ENCODE results near the gene FRK. TPM values are rescaled to one million over a fixed set of nuclear protein-coding genes. Genes with fewer than 3 reads are reported as not detected.

FRK gene
- total RNA-seq, 1 donor from 2014 or later = 0.11 TPM

DNA sequence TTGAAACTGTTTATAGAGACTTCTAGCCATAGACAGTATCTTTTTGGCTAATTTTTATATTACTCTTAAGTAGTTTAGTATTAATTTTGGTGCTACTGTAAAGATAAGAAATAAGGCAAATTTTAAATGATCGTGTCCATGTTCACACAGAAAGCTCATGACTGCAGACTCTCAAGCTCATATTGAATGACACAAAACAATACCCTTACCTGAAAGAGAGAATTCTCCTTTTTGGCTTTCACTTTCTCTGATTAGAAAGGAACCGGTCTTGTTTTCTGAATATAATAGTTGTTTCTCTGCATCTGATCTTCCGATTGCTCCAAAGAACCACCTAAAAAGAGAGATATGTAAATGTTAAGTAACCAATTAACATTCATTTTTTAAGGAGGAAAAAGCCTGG lies 57.0 kb downstream of the FRK start:
- Histone ChIP-seq H3K27me3 (no peaks in the 10 kb centered on the region), H3K9me3 (ENCODE audit: low read depth) (no peaks in the 10 kb centered on the region), H2AFZ (replicated peaks) (no peak overlapping the region), H4K20me1 (ENCODE audit: low read depth) (no peaks in the 10 kb centered on the region), H3K9ac (no peak overlapping the region), H3K36me3 (no peaks in the 10 kb centered on the region), H3K4me2 (no peak overlapping the region), H3K27ac (no peak overlapping the region), H3K4me3 (no peak overlapping the region), H3K79me2 (ENCODE audit: low read depth) (no peaks in the 10 kb centered on the region), H3K4me1 (no peaks in the 10 kb centered on the region), H3F3A (ENCODE audit: low read depth) (no peaks in the 10 kb centered on the region)
- Mint-ChIP-seq H3K36me3 (no peaks in the 10 kb centered on the region), H3K27me3 (ENCODE audit: insufficient read depth, low read depth) (no peaks in the 10 kb centered on the region), H3K4me1 (no peaks in the 10 kb centered on the region), H3K27ac (no peak overlapping the region), H3K4me3 (no peak overlapping the region), H3K9me3 (no peaks in the 10 kb centered on the region)
- no peak for TF ChIP-seq EZH2phosphoT487 (IDR thresholded peaks at IDR 0.05)
- TF ChIP-seq, protein P1, sequence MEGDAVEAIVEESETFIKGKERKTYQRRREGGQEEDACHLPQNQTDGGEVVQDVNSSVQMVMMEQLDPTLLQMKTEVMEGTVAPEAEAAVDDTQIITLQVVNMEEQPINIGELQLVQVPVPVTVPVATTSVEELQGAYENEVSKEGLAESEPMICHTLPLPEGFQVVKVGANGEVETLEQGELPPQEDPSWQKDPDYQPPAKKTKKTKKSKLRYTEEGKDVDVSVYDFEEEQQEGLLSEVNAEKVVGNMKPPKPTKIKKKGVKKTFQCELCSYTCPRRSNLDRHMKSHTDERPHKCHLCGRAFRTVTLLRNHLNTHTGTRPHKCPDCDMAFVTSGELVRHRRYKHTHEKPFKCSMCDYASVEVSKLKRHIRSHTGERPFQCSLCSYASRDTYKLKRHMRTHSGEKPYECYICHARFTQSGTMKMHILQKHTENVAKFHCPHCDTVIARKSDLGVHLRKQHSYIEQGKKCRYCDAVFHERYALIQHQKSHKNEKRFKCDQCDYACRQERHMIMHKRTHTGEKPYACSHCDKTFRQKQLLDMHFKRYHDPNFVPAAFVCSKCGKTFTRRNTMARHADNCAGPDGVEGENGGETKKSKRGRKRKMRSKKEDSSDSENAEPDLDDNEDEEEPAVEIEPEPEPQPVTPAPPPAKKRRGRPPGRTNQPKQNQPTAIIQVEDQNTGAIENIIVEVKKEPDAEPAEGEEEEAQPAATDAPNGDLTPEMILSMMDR (IDR thresholded peaks at IDR 0.05) = no peak
- no peak for TF ChIP-seq EZH2 (IDR thresholded peaks at IDR 0.05)
- DNase-seq (ENCODE audit: low spot score) = no peak

DNA sequence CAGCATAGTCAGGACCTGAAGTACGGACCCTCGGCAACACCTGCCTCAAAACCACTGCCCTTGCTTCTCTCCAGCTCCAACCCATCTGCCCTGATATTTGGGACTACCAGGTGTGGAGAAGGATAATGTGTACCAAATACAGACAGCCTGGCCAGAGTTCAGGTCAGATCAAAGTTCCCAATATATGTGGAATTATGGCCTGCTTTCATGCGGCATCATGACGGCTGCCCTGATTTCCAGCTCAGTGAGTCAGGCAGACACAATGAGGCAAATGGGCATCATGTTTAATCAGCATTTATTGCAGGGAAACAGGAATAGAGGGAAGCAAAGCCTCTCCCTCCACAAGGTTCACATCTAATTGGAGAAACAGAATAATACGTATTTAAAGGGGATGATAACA lies 57.9 kb downstream of the FRK start:
- Mint-ChIP-seq H3K4me1 (no peaks in the 10 kb centered on the region), H3K4me3 (no peak overlapping the region), H3K36me3 (no peaks in the 10 kb centered on the region), H3K9me3 (no peaks in the 10 kb centered on the region), H3K27me3 (ENCODE audit: insufficient read depth, low read depth) (no peaks in the 10 kb centered on the region), H3K27ac (no peak overlapping the region)
- Histone ChIP-seq H3K9ac (no peak overlapping the region), H3K4me3 (no peak overlapping the region), H3F3A (ENCODE audit: low read depth) (no peaks in the 10 kb centered on the region), H3K79me2 (ENCODE audit: low read depth) (no peaks in the 10 kb centered on the region), H3K36me3 (no peaks in the 10 kb centered on the region), H3K9me3 (ENCODE audit: low read depth) (no peaks in the 10 kb centered on the region), H3K27me3 (no peaks in the 10 kb centered on the region), H3K4me2 (no peak overlapping the region), H2AFZ (replicated peaks) (no peak overlapping the region), H3K4me1 (no peaks in the 10 kb centered on the region), H3K27ac (no peak overlapping the region), H4K20me1 (ENCODE audit: low read depth) (no peaks in the 10 kb centered on the region)
- DNase-seq (ENCODE audit: low spot score) = no peak
- TF ChIP-seq EZH2phosphoT487 (IDR thresholded peaks at IDR 0.05) = no peak
- no peak for TF ChIP-seq EZH2 (IDR thresholded peaks at IDR 0.05)
- TF ChIP-seq, protein P1 (IDR thresholded peaks at IDR 0.05) = no peak

DNA sequence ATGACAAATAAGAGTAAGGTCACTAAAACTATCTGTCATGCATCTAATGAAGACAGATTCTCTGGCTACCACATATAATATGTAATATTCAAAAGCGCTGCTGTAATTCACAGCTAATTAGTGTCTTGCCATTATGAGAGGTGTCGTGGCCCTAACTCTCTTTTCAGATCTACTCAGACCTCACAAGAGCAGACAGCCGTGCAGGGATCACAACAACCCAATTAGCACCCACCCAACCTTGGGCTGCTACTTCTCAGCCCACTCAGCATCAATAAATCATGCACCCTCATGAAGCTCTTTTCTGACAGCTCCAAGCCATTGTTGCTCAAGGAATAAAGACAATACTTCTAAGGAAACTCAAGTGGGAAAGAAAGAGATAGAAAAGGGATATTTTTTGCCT lies 61.5 kb downstream of the FRK start:
- H3K36me3 Mint-ChIP-seq = no peaks in the 10 kb centered on the region
- no peak overlapping the region for H3K27ac Mint-ChIP-seq
- H3K27me3 Mint-ChIP-seq (ENCODE audit: insufficient read depth, low read depth) = no peaks in the 10 kb centered on the region
- no peaks in the 10 kb centered on the region for H3K9me3 ChIP-seq (ENCODE audit: low read depth)
- H3K4me1 ChIP-seq = peaks cover 6% of the 10 kb centered on the region
- H3K4me1 Mint-ChIP-seq = no peaks in the 10 kb centered on the region
- TF ChIP-seq EZH2 (IDR thresholded peaks at IDR 0.05) (no peak), EZH2phosphoT487 (IDR thresholded peaks at IDR 0.05) (no peak)
- TF ChIP-seq, protein P1 (IDR thresholded peaks at IDR 0.05) = no peak
- H2AFZ ChIP-seq (replicated peaks) = no peak overlapping the region
- H3K4me3 Mint-ChIP-seq = no peak overlapping the region
- H4K20me1 ChIP-seq (ENCODE audit: low read depth) = no peaks in the 10 kb centered on the region
- H3K9ac ChIP-seq = no peak overlapping the region
- no peaks in the 10 kb centered on the region for H3K36me3 ChIP-seq
- H3K27me3 ChIP-seq = no peaks in the 10 kb centered on the region
- no peaks in the 10 kb centered on the region for H3F3A ChIP-seq (ENCODE audit: low read depth)
- H3K79me2 ChIP-seq (ENCODE audit: low read depth) = no peaks in the 10 kb centered on the region
- H3K9me3 Mint-ChIP-seq = no peaks in the 10 kb centered on the region
- no peak overlapping the region for H3K4me3 ChIP-seq
- DNase-seq (ENCODE audit: low spot score) = no peak
- no peak overlapping the region for H3K4me2 ChIP-seq
- no peak overlapping the region for H3K27ac ChIP-seq

Data from neural progenitor cell (in vitro differentiated cells).